Measurements from ENCODE around the gene MDC1. TPM values are rescaled to one million over a fixed set of nuclear protein-coding genes. Genes with fewer than 3 reads are reported as not detected.

MDC1 gene
- total RNA-seq, 1 experiment from 2014 or later, result 75.8 TPM

- TF ChIP-seq, protein P1, sequence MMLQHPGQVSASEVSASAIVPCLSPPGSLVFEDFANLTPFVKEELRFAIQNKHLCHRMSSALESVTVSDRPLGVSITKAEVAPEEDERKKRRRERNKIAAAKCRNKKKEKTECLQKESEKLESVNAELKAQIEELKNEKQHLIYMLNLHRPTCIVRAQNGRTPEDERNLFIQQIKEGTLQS (IDR thresholded peaks at IDR 0.05), result no peak
- TF ChIP-seq JUND (IDR thresholded peaks at IDR 0.05) (no peak), RAD21 (IDR thresholded peaks at IDR 0.05; ENCODE audit: low read depth) (no peak), TCF7L2 (IDR thresholded peaks at IDR 0.05; ENCODE audit: borderline replicate concordance, extremely low read depth, insufficient read depth, insufficient read length) (peak; percentile 90), ZBTB33 (IDR thresholded peaks at IDR 0.05; ENCODE audit: extremely low read depth, insufficient replicate concordance, low read length) (peak; percentile 33), CEBPB (IDR thresholded peaks at IDR 0.05; ENCODE audit: low read depth) (no peak), YY1 (IDR thresholded peaks at IDR 0.05; ENCODE audit: extremely low read depth, insufficient replicate concordance, low read depth, low read length) (peak; percentile 69)
Observed at GRCh38 chr6:30749554-30750378, 32.7 kb upstream of the MDC1 start (continued).

- H2AFZ ChIP-seq (ENCODE audit: low read depth, low read length, poor library complexity, severe bottlenecking), result no peak overlapping the region
- ChIA-PET RAD21 (ENCODE audit: low non-redundant PET in 1 of 2, low total read pairs in 2 of 2, uncharacterized antibody in 2 of 2, unreplicated experiment in 2 of 2) (interaction anchor here (0.5 to 1.0 kb wide), 4 partner anchors 8 to 78 kb away, joined by 3 to 5 read pairs (median 3); no protein-coding TSS in a partner anchor), POLR2A (interaction anchor here (0.7 to 16.4 kb wide), 7 partner anchors 10 to 168 kb away, joined by 3 to 680 read pairs (median 7); no protein-coding TSS in a partner anchor), CTCF (no interaction called here)
- peak overlapping the region; percentile 72 for H3K9ac ChIP-seq (ENCODE audit: low read length)
- H3K4me1 ChIP-seq (ENCODE audit: control insufficient read depth in 1 of 2, insufficient read depth in 2 of 2, low read length in 2 of 2), result peaks cover 76 to 94% of the 10 kb centered on the region in 2 experiments
- H3K9me2 ChIP-seq (ENCODE audit: insufficient read depth), result no peaks in the 10 kb centered on the region
- no peak for TF ChIP-seq ZBTB33 (IDR thresholded peaks at IDR 0.05; ENCODE audit: extremely low read depth, insufficient replicate concordance, low read length)
- TF ChIP-seq POLR2AphosphoS5 (IDR thresholded peaks at IDR 0.05; ENCODE audit: low read depth, low read length), result peak; percentile 53
- no peaks in the 10 kb centered on the region for H3K27me3 ChIP-seq (ENCODE audit: insufficient read depth, low read length)
- no peaks in the 10 kb centered on the region for H3K9me3 ChIP-seq (ENCODE audit: control insufficient read depth in 1 of 2, insufficient read depth in 1 of 2, low read depth in 1 of 2, low read length in 2 of 2)
- H3K4me3 ChIP-seq (replicated peaks in 1 of 2; ENCODE audit: low read depth in 1 of 2, low read length in 2 of 2), result 0 out of 4 replicates have a peak overlapping the region, but pooled peaks of 1 of the 2 experiments have one; percentile 10
- peak overlapping the region; percentile 96 for H3K27ac ChIP-seq (ENCODE audit: low read depth, low read length)
- 0 out of 4 replicates have a peak, but pooled peaks cover 0 to under 1% of the 10 kb centered on the region in 2 experiments for H3K36me3 ChIP-seq (ENCODE audit: control insufficient read depth in 1 of 2, insufficient read depth in 2 of 2, low read length in 2 of 2)
- intact Hi-C loops (cut with micrococcal nuclease), result loop anchor here (10.0 kb wide), 1 partner anchor 336 kb away; no protein-coding TSS in a partner anchor
- no TSS peak for BruUV-seq (replicated peaks)
- peaks cover 3% of the 10 kb centered on the region for H3K79me2 ChIP-seq (ENCODE audit: insufficient read depth, low read length)
- H4K20me1 ChIP-seq (ENCODE audit: insufficient read depth), result no peaks in the 10 kb centered on the region
- peak overlapping the region; percentile 72 for H3K4me2 ChIP-seq (ENCODE audit: low read length)
- peak; percentile 0; the same call in 1 of the 2 replicates for ATAC-seq
- DNase-seq (ENCODE audit: low read depth, low spot score), result no peak
Observed at GRCh38 chr6:30748851-30749540, 31.9 kb upstream of the MDC1 start.
